ELR (cell line): ENCODE results near the gene LCN10.
A peak's percentile ranks its signal among the peaks of the same experiment; 100 is the strongest.
"Not testable (repeated sequence)": the region's sequence is repeated elsewhere in the genome, so short reads cannot be mapped to it uniquely, and the experiment has no call there.

ENCODE experiments used
- DNase-seq: peaks from one replicate; pipeline ENCODE4 v3.0.0-alpha.2; 2015; ENCODE audit warnings: low read depth

Gene LCN10

DNA sequence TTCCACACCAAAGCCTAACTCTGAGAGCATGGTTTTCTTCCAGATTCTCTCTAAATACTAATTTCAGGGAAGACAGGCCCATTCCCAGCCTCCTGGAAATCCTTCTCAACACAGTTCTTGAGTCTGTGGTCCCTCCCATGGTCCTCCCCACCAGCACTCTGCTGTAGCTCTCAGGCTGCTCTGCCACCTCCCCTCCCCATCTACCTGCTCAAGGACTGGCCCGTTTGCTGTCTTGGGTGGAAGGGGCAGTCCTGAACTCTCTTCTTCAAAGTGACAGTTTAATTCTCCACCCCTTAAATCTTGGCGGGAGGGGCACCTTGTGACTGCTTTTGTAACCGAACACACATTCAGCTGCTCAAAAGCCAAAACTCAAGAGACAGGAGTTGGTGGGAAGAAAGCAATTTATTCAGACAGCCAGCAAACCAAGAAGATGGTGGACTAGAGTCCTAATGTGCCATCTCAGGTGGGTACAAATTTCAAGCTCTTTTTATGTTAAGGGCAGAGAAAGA is 29.2 kb upstream of the LCN10 start:
- DNase-seq: no peak

- DNase-seq: peak; percentile 34
Observed at GRCh38 chr9:136769710-136770191, 27.0 kb upstream of the LCN10 start.

GRCh38 chr9:136766410-136767120 is 23.8 kb upstream of the LCN10 start:
- DNase-seq: peak; percentile 56

GRCh38 chr9:136765745-136766409 is 23.1 kb upstream of the LCN10 start:
- DNase-seq: not testable (repeated sequence)

GRCh38 chr9:136765041-136765440 is 22.3 kb upstream of the LCN10 start:
- DNase-seq: no peak

DNA sequence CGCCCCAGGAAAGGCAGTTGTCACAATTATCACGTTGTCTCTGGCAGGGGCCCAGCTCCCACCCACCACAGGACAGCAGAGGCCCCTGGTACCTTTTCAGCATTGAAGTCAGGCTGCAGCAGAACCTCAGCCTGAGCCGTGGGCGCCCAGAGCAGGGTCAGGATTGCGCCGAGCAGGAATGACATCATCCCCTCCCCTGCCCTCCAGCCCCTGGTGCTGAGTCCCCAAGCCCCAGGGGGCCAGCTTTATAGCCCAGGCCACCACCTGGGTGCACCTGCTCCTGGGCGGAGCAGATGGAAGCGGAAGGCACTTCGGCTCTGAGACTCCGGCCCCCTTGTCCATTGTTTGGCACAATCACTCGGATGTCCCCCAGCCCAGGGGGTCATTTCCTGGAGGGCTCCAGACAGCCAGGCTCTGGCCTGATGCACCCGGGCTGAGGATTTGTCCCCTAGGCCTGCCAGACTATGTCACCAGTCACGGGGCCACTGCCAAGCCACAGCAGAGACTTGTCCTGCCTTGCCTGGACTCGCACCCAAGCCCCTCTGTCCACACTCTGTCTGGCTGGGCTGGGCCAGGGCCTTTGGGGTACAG is 21.7 kb upstream of the LCN10 start, which contains the start of gene LCN15:
TSS of gene LCN15 (minus strand) at position 218 of the 591 bp plus-strand sequence. CDS start at position 188, 30 bp downstream.
- DNase-seq: no peak

GRCh38 chr9:136763649-136764035 is 20.9 kb upstream of the LCN10 start:
- no peak for DNase-seq

DNA sequence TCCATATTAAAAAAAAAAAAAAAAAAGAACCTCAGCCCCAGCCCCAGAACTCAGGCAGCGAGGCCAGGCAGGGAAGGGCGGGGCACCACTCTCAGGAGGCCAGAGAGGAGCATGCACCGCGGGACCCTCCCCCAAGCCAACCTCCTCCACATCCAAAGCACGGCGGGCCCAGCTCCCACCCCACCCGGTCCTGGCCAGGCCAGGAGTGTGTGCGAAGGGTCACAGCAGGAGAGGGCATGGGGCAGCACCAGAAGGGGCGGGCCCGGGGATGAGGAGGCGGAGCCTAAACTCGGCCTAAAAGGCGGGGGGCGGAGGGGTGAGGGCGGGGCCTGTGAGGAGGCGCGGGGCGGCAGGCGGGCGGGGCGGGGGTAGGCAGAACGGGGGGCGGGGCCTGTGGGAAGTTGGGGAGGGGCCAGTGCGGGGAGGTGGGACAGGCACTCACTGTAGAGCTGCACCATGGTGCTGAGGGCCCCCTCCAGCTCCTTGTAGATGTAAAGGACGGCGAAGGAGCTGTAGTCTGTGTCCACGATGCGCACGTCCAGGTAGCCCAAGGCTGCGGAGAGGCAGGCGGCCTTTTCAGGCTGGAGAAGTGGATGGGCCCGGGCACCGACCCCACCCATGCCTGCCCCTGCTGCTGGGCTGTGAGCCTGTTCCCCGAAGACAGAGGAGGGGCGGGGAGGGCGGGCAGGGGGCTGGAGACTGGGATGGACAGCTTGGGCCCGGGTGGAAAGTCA is 20.3 kb upstream of the LCN10 start:
- peak; percentile 53 for DNase-seq

- no peak for DNase-seq
Observed at GRCh38 chr9:136762221-136762691, 19.5 kb upstream of the LCN10 start.

GRCh38 chr9:136761545-136761981 is 18.8 kb upstream of the LCN10 start:
- no peak for DNase-seq

GRCh38 chr9:136760834-136761544 is 18.2 kb upstream of the LCN10 start:
- peak; percentile 79 for DNase-seq

DNA sequence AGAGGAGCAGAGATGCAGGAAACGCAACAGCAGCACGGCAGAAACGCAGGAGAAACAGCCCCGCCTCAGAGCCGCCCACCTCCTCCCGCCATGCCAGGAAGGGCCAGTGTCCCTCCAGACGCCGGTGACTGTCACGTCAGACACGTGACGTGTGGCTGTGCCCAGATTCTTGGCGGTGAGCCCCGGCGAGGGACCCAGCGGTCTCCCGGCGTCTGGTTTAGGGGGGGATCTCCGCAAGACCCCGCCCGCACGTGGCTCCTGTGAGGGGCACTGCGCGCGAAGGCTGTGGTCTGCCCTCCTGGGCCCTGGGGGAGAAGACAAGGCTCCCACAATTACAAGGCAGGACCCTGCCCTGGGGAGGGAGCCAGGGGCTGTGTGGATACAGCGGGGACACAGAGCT is 17.7 kb upstream of the LCN10 start:
- no peak for DNase-seq

DNA sequence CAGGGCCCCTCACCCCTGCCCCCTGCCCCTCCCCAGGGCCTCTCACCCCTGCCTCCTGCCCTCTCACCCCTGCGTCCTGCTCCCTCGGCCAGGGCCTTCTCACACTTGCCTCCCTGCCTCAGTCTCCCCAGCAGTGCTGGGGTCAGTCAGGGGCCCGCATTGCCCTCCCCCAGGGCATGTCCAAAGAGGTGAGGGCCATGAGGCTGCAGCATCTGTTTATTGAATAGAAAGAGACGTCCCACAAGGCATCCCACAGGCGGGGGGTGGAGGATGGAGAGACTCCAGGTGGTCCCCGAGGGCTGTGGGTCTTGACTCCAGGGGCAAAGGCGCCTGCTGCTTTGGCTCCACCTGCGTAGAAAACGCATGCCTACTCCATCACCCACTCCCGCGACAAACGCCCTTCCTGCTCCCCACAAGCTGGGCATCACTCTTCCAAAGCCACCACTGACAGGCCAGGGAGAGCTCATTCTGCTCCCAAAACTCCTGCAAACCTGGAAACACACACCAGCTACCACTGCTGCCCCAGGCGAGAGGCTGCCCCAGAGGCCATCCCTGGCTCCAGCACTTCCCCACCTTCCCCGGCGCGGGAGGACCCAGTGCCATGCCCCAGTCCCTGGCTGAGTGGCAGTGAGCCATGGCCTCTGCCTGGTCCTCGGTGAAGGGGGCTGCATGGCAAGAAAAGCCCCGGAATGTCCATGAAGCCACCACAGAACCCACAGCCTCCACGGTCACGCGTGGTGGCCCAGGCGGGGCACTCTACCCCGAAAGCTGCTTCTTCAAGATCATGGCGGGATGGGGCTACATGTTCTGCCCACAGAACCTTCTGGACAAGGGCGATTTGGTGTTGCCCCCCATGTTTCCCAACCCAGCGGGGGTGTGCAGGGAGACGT is 16.9 kb upstream of the LCN10 start:
- DNase-seq: no peak

- no peak for DNase-seq
Observed at GRCh38 chr9:136759001-136759400, 16.3 kb upstream of the LCN10 start.

- no peak for DNase-seq
Observed at GRCh38 chr9:136757751-136758140, 15.0 kb upstream of the LCN10 start.

- no peak for DNase-seq
Observed at GRCh38 chr9:136757328-136757727, 14.6 kb upstream of the LCN10 start.

DNA sequence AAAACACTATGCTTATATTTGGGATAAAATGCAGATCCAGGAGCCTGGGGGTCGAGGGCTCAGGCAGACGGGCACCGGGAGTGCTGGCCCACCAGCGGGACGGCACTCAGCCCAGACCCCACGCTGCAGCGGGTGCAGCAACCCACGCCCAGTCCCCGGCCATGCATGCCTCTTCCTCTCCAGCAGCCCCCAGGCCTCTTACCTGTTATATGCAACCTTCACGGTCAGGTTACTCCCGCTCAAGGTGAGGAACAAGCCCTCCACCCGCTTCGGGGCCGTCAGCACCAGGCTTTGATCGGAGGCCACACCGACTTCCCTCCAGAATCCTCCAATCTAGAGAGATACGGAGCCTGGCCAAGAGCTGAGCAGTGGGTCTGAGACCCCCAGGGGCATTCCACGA is 14.1 kb upstream of the LCN10 start:
- DNase-seq: no peak

DNA sequence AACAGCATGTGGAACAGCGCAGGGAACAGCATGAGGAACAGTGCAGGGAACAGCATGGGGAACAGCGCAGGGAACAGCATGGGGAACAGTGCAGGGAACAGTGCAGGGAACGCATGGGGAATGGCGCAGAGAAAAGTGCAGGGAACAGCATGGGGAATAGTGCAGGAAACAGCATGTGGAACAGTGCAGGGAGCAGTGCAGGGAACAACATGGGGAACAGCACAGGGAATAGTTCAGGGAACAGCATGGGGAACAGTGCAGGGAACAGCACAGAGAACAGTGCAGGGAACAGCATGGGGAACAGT is 13.3 kb upstream of the LCN10 start:
- DNase-seq: no peak

DNA sequence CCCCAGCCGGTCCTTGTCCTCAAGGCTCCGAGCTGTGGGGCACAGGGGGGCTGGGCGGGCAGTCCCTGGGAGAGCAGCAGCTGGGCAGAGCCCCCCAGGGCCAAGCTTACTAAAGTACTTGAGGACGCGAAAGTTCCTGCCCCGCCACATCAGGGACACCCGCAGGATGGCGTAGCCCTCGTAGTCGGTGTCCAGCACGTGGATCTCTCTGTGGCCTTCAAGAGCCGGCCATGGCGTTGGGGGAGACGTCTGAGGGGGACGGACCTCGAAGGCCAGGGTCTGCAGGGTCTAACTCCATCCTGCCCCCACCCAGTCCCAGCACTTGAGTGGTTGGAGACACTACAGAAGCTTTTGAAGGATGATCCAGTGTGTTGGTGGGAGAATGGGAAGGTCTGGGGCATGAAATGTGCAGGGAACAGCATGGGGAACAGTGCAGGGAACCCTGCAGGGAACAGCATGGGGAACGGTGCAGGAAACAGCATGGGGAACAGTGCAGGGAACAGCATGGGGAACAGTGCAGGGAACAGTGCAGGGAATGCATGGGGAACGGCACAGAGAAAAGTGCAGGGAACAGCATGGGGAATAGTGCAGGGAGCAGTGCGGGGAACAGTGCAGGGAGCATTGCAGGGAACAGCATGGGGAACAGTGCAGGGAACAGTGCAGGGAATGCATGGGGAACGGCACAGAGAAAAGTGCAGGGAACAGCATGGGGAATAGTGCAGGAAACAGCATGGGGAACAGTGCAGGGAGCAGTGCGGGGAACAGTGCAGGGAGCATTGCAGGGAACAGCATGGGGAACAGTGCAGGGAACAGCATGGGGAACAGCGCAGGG is 12.8 kb upstream of the LCN10 start:
- DNase-seq: not testable (repeated sequence)
